Fibroblast of skin of right quadriceps (primary cell): ENCODE measurements around the gene BPIFB1.

Source experiments
- DNase-seq: peaks from one replicate; pipeline ENCODE4 v3.0.0-alpha.2; 2013

The BPIFB1 gene

DNA sequence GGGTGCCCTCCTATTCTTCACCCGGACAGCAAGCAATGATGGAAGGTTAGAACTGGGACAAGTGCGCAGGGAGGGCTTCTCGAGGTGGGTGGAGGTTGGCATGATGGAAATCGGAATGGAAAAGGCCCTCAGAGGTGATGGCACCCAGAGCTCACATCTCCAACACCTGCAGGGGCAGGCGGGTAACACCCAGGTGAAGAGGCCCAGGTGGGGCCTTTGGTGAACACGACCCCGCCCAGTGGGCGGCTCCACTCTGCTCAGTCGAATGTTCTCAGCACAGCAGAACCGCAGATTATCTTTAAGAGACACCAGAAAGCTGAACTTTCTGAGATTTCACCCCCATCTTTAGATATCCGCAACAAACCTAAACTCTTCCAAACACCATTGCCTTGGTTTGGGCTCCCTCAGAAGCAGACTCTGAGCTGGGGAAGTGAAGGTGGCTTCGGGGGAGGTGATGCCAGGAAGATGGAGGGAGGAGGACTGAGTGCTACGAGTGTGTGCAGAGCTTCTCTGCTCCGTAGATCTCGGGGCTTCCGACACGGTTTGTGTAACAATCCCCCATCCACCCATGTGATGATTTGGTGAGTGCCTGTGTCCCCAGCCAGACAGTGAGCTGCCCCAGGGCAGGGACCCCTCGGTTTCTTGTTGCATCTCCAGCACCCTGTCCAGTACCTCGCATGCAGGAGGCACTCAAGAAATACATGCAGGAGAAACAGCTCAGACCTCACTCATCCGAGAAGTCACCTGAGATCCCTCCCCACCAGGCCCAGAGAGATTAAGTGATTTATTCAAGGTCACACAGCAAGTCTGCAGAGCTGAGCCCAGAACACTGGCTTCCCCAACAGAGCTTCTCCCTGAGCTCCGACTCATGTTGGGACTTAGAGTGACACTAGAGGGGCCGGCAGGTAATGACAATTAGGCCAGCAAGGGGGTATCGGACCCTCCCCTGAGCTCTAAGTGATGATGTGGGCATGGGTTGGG is 45.4 kb downstream of the BPIFB1 start:
- DNase-seq: no peak

DNA sequence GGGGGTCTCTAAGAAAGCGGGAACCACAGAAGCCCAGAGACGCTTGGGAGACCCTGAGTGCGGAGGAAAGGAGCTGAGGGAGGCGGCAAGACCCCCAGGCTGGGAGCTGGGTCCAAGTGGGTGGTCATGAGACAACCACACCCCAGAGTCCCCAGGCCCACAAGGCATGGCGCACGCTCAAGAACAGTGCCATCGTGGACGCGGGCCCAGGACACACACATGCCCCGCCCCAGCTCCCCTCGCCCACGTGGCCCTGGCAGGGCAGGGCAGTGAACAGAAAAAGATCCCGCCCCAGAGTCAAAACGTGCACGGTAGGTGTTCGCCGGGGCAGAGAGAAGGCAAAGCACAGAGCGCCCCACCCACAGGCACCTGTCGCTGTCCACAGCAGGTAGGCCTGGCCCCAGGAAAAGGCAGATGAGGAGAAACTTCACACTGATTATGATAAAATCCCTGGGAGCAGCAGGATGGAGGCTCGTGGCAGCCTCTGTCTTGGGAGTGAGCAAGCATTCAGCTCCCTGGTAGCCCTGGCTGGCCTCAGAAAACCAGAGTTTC is 50.0 kb downstream of the BPIFB1 start:
- no peak for DNase-seq

DNA sequence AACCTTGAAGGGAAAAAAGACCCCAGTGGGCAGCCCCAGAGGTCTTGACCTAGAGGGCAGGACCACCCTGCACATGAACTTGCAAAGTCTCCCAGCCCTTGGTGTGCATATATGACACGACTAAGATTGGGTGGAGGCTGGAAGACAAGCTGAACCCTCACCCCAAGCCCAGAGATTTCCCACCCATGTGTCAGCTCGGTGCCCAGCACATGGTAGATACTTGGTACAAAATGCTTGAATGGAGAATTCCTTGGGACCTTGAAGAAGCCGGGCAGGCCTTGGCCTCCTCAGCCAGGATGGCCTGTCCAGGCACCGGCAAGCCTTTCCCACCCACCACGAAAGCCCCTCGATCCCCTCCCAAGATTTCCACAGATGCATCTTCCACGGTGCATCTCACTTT is 50.6 kb downstream of the BPIFB1 start:
- DNase-seq: no peak

DNA sequence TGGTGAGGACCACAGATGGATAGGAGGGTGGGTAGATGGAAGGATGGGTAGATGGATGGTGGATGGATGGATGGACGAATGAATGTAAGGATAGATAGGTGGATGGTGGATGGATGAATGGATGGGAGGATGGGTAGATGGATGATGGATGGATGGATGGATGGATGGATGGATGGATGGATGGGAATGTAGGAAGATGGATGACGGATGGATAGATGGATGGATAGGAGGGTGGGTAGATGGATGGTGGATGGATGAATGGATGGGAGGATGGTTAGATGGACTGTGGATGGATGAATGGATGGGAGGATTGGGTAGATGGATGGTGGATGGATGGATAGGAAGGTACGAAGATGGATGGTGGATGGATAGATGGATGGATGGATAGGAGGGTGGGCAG is 51.1 kb downstream of the BPIFB1 start:
- DNase-seq: no peak

DNA sequence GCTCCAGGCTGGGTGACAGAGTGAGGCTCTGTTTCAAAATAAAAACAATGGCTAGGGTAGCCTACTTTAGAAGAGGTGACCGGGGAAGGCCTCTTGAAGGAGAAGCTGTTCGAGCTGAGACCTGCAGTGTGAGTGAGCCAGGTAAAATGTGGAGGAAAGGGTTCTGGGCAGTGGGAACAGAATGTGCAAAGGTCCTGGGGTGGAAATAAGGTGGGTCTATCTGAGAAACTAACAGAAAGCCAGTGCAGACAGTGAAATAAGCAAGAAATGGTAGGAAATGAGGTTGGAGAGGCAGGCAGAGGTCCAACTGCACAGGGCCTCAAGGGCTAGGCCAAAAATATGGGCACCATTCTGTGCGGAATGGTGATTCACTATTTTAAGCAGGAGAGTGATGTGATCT is 53.4 kb downstream of the BPIFB1 start:
- no peak for DNase-seq

DNA sequence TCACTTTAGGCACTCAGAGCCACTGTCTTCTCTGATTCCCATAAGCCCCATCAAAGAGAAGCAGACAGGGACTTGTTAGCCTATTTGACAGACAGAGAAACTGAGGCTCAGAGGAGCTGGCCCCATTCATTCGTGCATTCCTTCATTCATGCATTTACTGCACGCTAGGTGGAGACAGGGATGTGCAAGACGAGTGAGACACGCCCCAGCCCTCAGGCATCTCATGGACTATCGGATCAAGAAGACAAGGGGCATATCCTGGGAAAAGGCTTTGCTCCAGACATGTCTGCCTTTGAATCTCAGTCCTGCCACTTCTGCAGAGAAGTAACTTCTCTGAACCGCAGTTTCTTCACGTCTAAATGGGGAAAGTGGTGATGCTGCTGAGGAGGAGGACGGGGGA is 54.1 kb downstream of the BPIFB1 start:
- DNase-seq: no peak

DNA sequence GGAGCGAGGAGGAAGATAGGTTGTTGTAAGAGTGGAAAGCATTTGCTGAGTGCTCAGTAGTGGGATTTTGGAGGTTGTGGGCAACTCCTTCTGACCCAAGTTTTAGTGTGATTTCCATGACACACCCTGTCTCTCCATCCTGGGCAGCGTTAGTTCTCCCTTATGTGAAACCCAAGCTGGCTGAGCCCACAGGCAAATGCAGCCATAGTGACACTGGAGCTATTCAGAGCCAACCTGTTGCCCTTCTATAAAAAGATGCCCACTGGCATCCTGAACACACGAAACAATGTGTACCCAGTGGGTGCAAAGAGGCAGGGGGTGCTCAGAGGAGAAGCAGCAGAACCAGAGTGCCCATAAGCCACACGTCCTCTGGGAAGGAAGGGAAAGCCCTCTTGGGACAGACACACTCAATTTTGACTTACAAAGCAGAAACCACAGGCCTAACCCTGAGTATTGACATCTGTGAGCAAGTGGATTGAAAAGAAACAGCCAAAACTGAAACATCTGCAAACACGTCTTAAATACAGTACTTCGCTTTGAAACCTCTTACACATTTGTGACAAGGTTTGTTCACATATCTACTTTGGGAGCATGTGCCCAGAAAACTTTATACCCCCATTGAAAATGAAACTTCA is 54.6 kb downstream of the BPIFB1 start:
- no peak for DNase-seq

DNA sequence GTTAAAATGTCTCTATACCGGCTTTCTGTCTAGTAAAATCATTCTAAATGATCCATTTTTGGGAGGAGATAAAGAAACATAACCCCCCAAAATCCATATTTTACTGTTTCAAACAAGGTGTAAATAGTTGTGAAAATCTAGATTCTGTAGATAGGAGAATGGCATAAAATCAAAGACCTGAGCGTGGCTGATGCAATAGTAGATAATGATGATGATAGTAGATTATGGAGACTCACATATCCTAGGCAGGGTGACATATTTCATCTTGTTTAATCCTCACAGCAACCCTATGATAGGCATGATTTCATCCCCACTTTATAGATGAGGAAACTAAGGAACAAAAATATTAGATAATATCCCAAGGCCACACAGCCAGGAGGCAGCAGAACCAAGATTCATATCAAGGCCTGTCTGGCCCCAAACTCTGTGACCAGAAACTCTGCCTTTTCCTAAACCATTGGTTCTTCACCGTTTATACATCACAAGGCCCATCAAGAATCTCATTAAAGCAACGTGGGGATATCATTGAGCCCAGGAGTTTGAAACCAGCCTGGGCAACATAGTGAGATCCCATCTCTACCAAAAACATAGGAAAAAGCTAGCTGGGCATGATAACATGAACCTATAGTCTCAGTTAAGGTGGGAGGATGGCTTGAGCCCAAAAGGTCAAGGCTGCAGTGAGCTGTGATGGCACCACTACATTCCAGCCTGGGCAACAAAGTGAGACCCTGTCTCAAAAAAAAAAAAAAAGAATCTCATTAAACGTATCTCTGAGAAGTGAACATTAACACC is 55.6 kb downstream of the BPIFB1 start:
- DNase-seq: no peak

DNA sequence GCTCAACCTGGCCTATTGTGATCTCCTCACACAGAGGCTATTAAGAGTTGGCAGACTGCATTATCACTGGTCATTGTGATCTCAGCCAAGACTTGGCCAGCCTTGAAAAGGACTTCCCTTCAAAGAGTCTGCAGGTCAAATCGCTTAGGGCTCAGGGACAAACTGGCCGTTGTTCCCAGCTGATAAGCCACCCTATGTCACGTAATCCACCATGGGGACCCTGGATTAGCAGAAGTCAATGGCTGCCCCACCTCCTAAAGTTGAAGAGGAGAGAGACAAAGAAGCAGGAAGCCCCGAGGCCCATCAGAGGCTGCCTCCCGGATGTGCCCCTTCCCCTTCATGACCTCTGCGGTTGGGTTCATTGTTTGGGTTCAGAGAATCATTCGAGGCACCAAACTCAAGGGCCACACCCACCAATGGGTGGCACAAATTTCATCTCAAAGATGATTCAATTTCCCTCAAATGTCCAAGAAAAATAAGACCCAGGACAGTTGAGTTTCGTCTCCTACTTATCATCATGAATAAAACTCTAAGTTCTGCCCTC is 56.6 kb downstream of the BPIFB1 start:
- DNase-seq: no peak

DNA sequence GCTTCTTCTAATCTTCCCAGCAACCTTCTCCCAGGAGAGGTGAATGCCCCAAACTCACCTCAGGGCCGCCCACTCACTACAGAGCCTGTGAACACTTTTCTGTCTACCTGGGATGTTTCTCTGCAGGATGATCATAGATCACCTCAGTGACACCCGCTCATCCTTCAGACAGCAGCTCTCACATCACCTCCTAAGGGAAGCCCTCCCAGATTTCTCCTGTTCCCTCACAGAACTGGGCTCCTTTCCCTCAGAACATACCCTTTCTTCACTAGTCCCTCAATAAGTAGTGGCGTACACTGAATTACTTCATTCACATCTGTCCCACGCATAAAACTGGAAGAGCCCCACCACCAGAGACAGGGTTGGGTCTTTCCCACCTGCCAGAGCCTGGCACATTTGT is 60.5 kb downstream of the BPIFB1 start:
- no peak for DNase-seq

DNA sequence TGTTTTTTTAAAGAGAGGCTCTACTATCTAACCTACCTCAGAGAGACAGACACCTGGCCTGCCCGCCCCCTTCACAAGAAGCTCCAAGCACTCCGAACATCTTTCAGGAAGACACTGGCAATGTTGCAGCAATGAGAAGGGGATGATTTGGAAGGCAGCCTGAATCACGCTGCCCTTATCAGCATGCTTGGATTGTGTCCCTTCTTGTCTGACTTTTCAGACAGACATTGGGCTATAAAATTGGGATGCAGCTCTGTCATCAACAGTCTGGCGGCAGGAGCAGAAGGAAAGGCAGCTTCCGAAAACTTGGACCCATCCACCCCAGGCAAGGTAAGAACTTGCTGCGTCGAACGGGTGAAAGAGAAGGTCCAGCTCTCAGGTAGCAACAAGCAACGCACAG is 62.3 kb downstream of the BPIFB1 start:
- DNase-seq: no peak

DNA sequence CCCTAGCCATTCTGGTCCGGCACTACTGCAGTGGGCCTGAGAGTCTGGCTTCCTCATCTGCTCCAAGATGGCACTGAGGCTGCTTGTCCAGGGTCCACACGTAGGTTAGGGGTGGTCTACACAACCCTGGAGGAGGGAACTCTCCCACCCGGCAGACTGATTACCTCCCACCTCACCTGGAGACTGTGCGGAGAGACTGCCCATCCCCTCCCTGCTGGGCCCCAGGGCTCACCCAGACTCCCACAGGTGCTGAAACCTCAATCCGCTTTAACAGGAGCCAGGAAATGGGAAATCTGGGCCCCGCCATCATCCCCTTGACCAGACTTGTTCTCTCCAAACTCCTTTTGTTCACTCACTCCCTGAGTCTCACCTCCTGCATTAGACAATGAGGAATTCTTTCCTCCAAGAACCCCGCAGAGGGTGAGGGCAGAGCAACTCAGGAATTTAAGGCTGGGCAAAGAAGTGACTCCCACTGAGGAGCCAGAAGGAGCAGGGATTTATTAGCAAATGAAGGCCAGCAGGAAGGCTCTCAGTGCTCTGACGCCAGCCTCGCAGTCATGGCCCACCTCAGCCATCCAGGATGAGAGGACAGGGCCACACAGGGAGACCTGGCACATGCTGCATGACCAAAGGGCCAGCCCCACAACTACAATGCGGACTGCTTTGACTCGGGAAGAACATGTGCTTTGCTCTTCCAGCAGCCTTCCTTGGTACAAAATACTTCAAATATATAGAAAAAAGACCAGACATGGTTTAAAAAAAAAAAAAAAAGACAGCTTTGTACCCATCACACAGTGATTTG is 65.3 kb downstream of the BPIFB1 start:
- no peak for DNase-seq

DNA sequence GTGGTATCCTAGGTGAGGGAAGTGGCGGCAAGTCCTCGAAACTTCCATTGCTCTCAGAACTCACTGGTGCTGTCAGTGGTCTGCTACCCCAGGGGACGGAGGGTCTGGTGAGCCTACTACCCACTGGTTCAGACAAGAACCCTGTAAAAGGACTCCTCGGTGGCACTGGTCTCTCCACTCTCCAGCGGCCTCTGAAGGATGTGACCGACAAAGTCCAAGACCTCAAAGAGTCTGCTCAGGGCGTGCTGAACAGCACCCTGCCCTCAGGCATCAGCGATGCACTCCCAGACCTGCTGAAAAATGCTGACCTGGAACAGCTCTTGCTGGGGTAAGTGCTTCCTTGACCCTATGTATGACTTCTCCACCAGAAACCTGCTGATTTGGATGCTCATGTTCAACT is 66.5 kb downstream of the BPIFB1 start:
- no peak for DNase-seq

DNA sequence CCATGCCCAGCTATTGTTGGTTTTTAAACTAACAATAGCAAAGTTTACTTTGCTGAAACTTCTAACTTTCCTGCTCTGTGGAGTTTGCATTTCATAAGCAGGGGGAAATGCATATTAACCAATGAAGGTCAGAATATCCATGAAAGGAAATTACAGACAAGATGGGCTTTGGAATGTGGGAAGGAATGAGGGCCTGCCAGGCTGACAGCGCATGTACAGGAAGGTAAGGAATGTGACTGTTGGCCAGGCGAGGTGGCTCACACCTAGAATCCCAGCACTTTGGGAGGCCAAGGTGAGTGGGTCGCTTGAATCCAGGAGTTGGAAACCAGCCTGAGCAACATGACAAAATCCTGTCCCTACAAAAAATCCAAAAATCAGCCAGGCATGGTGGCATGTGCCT is 68.7 kb downstream of the BPIFB1 start:
- peak; percentile 25 for DNase-seq

DNA sequence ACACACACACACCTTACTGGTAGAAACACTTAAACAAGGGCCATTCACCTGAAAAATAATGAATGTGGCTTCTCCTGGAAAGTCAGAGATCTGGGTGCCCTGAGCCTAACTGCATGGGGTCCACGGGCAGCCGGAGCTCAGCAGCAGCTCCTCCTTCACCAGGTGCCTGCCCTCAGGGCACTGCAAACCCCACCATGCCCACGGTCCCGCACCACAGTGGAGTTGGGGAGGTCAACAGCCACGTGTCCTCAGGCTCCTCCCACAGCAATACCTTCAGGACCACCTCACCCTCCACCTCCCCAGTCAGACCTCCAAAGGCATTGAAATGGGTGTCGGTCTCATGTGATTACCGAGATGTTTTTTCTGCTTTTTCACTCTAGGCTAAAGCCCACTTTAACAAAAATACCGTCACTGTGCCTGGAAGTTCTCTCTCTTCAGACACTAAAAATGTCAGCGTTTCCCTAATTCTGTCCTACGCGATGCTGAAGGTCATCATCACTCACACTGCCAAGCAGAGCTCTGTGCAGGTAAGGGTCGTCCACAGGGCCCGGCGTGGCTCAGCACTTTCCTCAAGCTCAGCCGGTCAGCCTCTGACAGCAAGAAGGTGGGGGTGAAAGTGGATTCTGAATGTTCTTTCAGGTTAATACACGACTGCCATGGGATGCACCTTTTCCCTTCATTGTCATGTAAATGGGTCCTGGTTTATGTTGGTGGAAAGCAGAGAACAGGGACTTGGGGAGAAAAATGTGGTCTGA is 69.4 kb downstream of the BPIFB1 start:
- DNase-seq: no peak

DNA sequence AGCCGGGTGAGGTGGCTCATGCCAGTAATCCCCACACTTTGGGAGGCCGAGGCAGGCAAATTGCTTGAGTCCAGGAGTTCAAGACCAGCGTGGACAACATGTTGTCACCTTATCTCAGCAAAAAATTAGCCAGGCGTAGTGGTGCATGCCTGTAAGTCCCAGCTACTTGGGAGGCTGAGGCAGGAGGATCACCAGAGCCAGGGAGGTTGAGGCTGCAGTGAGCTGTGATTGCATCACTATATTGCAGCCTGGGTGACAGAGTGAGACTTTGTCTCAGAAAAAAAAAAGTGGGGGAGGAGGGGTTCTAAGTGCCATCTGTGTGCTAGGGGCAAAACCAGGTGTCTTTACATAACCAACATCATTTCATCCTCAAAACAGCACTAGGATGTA is 70.0 kb downstream of the BPIFB1 start:
- no peak for DNase-seq
